DND-41 (cell line): ENCODE data around the gene RABAC1.

ENCODE experiments used
- CTCF ChIP-seq: IDR thresholded peaks from 2 replicates; pipeline ENCODE4 v1.5.1; 2012; ENCODE audit warnings: borderline replicate concordance, low read length, moderate library complexity, mild to moderate bottlenecking; ENCODE audit not compliant: poor library complexity, severe bottlenecking; ENCODE audit errors: extremely low read depth
- EZH2 ChIP-seq: IDR thresholded peaks from 3 replicates; pipeline ENCODE4 v1.6.1; 2012; ENCODE audit warnings: borderline replicate concordance, low read depth, mild to moderate bottlenecking, moderate library complexity, low read length, inconsistent platforms; ENCODE audit not compliant: severe bottlenecking

GRCh38 chr19:41967054-41967783 is 8.1 kb upstream of the RABAC1 start:
- TF ChIP-seq CTCF (no peak), EZH2 (no peak)
